ENCODE results near the gene TENM4. TPM values are rescaled to one million over a fixed set of nuclear protein-coding genes. Genes with fewer than 3 reads are reported as not detected.
"Not testable (repeated sequence)": the region's sequence is repeated elsewhere in the genome, so short reads cannot be mapped to it uniquely, and the experiment has no call there.

TENM4 gene
- total RNA-seq, 1 donor from 2014 or later = 0.21 TPM

DNA sequence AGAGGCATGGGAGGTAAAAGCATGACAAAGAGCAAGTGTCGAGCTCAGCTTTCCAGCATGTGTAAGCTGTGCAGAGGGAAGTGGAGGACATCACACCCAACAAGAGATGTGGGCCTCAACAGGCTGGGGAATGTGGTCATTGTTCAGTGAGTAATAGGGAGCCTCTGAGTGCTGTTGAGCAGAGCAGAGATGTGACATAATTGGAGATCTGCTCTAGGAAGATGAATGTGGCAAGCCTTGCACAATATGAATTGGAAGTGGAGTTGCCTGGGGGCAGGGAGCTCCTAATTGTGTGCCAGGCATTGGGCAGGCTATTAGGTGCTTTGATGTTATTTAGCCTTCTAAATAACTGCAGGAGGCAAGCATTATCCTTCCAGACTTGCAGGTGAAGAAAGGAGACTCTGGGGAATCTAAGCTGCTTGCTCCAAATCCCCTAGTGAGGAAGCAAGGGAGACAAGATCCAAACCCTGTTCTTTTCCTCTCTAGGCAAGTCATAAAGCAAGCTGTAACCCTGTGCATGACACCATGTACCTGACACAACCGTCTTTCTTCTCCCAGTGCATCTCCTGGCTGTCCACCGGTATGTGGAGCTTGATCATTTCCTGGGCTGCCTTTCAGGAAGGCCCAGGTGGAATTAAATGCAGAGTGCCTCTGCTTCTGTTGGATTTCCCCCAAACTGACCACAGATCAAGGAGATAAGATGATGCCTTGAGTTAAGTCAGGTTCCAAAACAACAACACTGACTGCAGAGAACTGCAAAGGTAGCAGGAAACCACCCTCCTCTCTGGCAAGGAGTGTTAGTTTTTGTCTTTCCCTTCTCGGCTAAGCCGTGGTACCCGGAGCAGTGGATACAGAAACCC is 221.4 kb downstream of the TENM4 start:
- DNase-seq (ENCODE audit: low read depth) = no peak

GRCh38 chr11:79212741-79213190 is 228.1 kb downstream of the TENM4 start:
- no peak for DNase-seq (ENCODE audit: low read depth)

GRCh38 chr11:79209540-79210266 is 231.1 kb downstream of the TENM4 start:
- DNase-seq (ENCODE audit: low read depth) = no peak

DNA sequence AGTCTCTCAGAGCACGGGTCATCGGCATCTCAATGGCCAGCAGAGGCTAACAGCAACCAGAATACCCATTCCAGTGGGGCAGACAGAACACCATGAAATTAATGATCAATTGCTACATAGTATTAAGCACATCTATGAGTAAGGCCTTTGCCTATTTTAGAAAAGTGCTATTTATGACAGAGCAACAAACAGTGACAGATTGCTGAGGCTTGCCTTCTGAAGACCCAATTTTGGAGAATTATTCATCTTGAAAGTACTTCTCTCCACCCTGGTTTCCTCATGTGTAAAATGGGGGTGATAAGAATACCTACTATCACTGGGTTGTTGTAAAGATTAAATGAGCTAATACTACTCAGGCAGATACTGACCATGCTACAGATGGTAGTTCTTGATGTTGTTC is 232.7 kb downstream of the TENM4 start:
- no peak for DNase-seq (ENCODE audit: low read depth)

DNA sequence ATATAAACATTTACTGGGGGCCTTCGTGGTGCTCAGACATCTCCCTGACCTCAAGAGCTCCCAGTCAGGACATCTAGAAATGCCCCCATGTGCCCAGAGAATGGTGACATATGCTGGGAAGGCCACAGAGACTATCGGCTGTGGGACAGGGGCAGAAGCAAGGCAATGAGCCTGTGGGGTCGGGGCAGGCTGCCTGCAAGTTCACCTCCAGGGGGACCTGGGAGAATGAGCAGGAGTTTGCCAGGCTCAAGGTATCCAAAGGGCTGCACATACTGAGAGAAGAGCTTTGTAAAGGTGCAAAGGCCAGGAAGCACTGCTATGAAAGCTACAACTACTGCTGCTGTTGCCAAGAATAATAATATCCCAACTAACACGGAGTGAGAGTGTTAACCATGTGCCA is 233.9 kb downstream of the TENM4 start:
- DNase-seq (ENCODE audit: low read depth) = no peak

DNA sequence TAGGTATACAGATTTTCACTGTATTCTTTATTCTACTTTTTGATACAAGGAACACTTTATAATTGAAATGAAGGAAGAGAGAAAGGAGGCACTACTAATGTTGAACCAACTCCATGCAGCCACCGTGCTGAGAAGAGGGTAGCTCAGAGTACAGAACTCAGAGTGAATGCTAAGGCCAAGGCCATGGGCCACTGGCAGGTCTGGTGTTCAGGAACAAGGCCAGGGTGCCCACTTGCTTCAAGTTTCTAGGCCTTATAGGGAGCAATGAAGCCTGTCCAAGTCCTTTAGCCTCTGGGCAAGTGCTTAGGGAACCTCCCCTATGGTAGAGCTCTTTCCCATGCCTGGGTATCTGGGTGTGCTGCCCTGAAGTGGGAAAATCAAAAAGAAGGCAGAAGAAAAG is 235.0 kb downstream of the TENM4 start:
- DNase-seq (ENCODE audit: low read depth) = no peak

- no peak for DNase-seq (ENCODE audit: low read depth)
Observed at GRCh38 chr11:79201677-79202347, 239.0 kb downstream of the TENM4 start.

DNA sequence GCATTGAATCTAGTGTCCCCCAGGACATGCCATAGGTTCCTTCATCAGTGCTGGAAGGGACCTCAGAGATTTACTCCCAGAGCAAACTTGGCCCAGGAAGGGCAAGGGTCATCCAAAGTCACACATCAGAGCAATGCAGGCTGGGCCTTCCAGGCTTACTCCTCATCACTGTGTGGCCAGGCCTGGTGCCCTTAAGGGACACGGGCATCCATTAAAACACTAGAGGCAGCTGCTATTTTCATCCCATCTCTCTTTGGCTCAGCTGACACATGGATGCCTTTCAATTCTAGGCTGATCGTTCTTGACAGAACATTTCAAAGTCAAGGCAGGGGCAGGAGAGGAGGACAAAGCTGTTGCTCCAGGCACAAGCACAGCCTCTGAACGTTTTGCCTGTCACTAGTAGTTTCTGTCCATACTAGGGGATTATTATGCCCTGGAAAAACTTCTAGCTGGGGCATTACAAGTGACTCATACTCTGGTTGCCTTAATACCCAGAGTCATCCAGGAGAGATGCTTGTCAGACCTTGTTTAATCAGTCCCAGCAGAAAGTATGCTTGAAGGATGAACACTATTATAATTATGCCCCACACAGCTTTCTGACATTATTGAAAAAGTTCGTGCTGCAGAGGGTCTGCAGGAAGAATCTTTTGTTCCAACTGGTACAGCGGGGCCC is 240.3 kb downstream of the TENM4 start:
- no peak for DNase-seq (ENCODE audit: low read depth)

DNA sequence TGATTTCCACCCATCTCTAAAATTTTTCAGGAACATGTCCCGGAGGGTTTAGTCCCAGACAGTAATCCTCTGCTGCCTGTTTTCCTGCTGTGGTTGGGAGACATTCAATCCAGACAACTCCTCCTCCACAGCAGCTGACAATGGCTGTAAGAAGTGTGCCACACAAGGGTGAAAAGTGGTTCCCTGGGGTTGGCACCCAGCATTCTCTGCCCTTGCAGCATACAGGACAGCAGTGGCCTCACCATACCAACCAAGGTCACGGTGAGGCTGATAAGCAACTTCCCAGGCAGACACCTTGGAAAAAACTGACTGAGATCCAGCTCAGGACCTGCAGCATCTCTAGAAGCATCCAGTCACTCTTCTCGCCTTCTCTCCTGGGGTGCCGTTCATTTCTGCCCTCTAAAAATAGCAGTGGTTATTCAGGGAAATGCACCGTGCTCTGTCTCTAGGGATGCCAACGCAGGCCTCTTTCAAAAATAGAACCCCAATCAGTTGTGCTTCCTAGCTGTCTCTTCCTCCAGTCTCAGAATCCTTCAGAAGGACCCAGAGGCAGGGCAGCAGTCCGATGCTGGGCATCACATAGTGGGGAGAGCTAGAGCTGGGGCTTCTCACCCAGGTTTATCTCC is 241.0 kb downstream of the TENM4 start:
- no peak for DNase-seq (ENCODE audit: low read depth)

GRCh38 chr11:79198898-79199250 is 242.0 kb downstream of the TENM4 start:
- no peak for DNase-seq (ENCODE audit: low read depth)

GRCh38 chr11:79198203-79198897 is 242.5 kb downstream of the TENM4 start:
- no peak for DNase-seq (ENCODE audit: low read depth)

GRCh38 chr11:79196950-79197349 is 243.9 kb downstream of the TENM4 start:
- no peak for DNase-seq (ENCODE audit: low read depth)

- DNase-seq (ENCODE audit: low read depth) = no peak
Observed at GRCh38 chr11:79195209-79195608, 245.6 kb downstream of the TENM4 start.

GRCh38 chr11:79193663-79194310 is 247.0 kb downstream of the TENM4 start:
- no peak for DNase-seq (ENCODE audit: low read depth)

GRCh38 chr11:79192836-79193235 is 248.0 kb downstream of the TENM4 start:
- no peak for DNase-seq (ENCODE audit: low read depth)

DNA sequence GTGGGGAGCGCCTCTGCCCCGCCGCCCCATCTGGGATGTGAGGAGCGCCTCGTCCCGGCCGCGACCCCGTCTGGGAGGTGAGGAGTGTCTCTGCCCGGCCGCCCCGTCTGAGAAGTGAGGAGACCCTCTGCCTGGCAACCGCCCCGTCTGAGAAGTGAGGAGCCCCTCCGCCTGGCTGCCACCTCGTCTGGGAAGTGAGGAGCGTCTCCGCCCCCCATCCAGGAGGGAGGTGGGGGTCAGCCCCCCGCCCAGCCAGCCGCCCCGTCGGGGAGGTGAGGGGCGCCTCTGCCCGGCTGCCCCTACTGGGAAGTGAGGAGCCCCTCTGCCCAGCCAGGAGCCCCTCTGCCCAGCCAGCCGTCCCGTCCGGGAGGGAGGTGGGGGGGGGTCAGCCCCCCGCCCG is 249.1 kb downstream of the TENM4 start:
- not testable (repeated sequence) for DNase-seq (ENCODE audit: low read depth)

GRCh38 chr11:79190553-79190952 is 250.3 kb downstream of the TENM4 start:
- not testable (repeated sequence) for DNase-seq (ENCODE audit: low read depth)

DNA sequence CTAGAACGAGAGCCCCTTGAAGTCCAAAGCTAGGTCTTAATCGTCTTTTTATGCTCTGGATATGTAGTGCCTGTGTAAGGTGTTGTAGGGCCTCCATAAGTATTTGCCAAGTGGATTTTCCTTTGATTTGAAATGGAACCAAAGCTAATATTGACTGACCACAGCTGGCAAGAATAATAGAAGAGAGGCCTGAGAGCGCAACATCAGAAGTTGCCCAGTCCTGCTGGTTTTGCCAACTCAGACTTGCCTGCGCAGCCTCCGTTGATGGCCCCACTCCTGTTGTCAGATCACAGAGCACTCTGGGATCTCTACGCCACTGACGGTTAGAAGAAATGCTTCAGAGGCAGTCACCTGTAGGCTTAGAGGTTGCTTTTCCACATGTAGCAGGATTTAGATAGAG is 251.2 kb downstream of the TENM4 start:
- DNase-seq (ENCODE audit: low read depth) = no peak

- DNase-seq (ENCODE audit: low read depth) = no peak
Observed at GRCh38 chr11:79189055-79189454, 251.8 kb downstream of the TENM4 start.

DNA sequence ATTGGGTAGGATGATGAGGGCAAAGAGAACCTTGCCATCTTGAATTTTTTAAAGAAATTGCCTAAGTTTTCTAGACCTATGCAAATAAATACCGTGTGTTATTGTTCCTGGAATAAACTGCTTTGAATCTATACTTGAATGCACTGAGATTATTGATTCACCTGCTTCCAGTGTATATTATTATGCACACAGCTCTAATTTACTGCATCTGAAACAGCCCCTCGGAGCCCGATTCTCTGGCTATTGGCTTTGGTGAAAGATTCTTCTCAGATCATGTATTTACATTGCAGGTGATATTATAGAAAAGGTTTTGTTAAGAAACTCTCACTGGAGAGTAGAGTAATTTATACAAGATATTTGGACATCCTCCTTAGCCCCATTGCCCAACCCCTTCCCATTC is 254.2 kb downstream of the TENM4 start:
- DNase-seq (ENCODE audit: low read depth) = no peak
